SIG-M5 treated with dmso at 0.1 percent for 504 hours (cell line): Measurements from ENCODE around the gene PSRC1.
A peak's percentile ranks its signal among the peaks of the same experiment; 100 is the strongest.
"Not testable (repeated sequence)": the region's sequence is repeated elsewhere in the genome, so short reads cannot be mapped to it uniquely, and the experiment has no call there.

Experiments
- DNase-seq: peaks from one replicate; lab custom pipeline; 2025; ENCODE audit not compliant: unreplicated experiment; lab: John Stamatoyannopoulos, UW

PSRC1 gene

DNA sequence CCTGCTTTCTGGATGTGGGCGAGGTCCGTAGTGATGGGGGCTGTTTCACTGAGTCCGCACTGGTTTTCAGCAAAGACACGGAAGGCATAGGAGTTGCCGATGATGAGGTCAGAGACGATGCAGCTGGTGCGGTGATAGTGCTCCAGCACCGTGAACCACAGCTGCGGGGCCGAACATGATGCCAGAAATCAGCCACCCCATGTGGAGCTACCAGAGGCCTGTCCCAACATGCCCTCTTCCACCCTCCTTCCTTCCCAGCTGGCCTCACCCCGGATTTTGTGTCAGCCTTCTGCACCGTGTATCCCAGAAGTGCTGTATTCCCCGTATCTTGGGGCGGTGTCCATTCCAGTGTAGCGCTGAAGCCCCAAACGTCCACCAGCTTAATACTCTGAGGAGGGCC lies 13.8 kb upstream of the PSRC1 start:
- DNase-seq, result no peak

DNA sequence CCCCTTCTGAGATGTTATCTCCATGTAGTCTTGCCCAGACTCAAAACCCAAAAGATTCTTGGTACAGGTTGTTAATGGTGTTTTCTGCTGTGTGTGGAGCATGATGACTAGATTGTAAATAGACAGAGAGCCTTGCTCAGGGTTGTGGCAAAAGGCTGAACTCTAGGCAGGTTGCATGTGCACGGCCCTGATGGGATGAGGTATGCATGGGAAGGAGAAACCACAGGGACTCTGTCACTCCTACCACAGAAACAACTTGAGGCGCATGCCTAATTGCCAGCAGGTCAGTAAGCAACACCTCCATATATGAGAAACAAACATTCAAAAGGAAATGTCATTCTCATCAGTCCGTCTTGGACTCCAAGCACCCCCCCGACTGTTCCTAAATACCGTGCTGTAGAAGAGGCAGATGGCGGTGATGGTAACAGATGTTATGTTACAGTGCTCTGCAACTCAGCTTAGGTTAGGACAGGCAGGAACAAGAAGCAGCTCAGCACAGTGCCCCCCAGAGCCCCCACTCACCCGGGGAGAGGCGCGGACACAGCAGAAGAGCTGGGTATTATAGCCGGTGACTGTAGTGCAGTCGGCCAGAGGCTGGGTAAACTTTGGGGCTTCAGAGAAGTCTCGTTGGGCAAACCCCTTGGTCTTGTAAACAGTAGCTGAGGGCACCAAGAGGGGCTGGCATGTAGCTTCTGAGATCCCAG lies 12.9 kb upstream of the PSRC1 start:
- no peak for DNase-seq

DNA sequence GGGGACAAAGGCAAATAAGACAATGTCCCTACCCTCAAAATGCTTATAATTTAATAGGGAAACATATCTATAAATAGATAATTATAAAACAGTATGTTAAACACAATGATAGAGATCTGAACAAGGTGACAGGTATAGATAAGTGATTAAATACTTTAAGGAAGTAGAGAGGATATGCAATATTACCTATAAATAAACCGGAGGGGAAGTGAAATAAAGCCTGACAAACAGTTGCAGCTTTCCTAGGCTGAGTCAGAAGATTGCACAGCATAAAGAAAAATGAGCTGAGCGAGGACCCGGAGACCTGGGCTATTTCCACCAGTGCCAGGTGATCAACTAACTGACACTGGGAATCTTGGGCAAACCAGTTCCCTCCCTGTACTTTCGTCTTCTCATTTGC lies 11.5 kb upstream of the PSRC1 start:
- DNase-seq, result peak; percentile 65

DNA sequence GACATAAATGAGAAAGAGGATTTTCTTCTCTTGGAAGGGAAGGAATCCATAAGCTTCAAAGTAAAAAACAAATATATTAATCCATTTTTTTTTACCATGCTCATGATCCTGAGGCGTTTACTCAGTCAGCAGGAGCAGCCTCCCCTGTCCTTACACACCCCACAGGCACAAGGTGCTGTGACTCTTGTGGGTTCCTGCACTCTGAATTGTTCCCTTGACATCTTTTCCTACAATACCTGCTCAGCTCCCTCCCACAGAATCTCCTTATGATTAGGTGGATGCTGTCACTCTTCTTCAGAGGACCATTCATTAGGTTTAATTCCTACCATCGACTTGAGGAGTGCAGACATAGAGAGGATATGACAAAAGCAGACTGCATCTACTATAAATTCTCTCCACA lies 10.1 kb upstream of the PSRC1 start:
- DNase-seq, result no peak

DNA sequence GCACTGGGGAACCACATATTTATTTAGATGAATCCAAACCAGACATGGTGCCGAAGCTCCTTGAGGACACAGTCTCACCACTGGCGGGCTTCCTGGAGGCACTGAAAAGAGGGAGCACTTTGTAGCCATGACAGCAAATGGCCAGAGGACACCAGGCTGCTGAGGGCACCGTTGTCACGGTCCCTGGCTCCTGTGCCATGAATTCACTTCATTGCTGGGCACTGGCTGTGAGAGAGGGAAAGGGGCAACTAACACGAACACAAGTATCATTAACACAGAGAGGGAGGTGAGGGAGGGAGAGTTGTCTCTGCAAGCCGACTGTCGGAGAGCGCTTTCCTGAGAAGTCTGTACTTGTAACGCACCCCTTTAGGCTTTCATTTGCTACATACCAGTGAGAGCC lies 9.4 kb upstream of the PSRC1 start:
- DNase-seq, result no peak

DNA sequence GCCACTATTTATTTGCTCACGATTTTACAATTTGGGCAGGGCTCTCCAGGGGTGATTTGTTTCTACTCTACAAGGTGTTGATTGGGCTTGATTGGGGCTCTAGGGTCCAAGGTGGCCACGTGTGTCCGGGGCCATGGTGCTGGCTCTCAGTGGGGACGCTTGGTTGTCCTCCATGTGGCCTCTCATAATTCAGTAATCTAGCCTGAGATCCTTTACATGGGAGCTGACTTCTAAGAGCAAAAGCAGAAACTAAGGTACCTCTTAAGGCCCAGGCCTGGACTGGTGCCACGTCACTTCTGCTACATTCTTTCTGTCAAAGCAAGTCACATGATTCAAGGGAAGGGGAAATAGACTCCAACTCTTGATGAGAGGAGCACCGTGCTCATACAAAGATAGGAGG lies 8.1 kb upstream of the PSRC1 start:
- peak; percentile 77 for DNase-seq

DNA sequence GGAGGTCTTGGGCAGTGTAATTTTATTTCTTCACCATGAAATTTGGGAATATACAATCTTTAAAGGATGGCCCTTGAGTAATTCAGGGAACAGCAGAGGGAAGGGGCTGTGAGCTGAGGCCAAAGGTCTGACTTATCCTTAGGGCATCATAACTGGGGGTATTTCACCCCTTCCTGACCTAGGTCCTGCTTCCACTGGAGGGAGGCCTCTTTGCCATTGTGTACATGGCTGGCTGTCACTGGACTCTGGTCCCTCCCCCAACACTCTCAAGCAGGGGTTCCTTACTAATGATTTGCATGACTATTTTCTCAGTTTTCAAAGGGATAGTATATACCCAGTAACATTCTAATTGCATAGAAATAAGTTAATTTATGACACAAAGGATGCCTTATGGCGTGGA lies 7.2 kb upstream of the PSRC1 start:
- no peak for DNase-seq

DNA sequence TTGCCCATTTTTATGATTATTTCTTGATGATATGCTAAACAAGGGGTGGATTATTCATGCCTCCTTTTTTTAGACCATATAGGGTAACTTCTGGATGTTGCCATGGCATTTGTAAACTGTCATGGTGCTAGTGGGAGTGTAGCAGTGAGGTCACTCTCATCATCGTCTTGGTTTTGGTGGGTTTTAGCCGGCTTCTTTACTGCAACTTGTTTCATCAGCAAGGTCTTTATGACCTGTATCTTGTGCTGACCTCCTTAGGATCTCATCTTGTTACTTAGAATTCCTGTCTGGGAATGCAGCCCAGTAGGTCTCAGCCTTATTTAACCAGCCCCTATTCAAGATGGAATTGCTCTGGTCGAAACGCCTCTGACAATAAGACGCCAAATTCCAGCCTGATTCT lies 3.8 kb upstream of the PSRC1 start:
- DNase-seq, result not testable (repeated sequence)

DNA sequence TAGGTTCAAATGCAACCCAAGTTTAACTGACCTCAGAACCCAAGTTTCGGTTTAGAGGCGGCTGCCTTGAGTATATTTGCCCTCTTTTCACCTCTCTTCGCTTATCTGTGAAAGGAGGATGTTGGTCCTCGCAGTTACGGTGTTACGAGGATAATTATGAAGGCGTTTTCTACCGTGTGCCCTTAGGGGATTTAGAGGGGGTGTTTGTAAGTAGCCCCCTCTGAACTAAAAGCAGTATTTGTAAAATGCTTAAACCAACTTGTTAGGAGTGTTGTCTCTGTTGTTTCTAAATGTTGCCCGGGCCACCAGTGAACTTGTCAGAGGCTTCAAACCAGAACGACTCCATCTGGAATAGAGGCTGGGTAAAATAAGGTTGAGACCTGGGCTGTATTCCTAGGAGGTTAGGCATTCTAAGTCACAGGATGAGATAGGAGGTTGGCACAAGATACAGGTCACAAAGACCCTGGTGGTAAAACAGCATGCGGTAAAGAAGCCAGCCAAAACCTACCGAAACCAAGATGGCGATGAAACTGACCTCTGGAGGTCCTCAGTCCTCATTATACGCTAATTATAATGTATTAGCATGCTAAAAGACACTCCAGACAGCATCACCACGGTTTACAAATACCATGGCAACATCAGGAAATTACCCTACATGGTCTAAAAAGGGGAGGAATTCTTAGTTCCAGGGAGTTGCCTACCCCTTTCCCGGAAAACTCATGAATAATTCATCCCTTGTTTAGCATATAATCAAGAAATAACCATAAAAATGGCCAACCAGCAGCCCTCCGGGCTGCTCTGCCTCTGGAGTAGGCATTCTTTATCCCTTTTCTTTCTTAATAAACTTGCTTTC lies 1.0 kb upstream of the PSRC1 start:
- no peak for DNase-seq

DNA sequence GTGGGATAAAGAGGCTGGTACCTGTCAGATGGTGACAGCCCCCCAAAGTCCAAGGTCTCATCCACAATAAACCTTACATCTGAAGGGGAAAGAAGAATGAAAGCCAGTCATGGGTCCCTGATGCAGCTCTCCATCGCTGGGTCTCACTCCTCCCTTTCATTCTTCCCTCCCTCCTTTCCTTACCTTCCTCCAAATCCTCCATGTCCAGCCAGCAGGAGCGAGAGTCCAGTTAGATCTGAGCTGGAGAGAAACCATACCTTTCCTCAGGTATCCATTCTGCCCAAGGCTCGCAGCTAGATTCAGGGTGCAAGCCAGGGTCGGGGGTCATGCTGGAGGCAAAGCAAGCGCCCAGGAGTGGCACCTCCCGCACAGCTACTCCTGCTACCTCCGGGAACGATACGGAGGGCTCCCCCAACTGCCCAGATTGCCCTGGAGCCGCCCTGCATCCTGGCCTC lies 421 bp downstream of the PSRC1 start:
- no peak for DNase-seq

DNA sequence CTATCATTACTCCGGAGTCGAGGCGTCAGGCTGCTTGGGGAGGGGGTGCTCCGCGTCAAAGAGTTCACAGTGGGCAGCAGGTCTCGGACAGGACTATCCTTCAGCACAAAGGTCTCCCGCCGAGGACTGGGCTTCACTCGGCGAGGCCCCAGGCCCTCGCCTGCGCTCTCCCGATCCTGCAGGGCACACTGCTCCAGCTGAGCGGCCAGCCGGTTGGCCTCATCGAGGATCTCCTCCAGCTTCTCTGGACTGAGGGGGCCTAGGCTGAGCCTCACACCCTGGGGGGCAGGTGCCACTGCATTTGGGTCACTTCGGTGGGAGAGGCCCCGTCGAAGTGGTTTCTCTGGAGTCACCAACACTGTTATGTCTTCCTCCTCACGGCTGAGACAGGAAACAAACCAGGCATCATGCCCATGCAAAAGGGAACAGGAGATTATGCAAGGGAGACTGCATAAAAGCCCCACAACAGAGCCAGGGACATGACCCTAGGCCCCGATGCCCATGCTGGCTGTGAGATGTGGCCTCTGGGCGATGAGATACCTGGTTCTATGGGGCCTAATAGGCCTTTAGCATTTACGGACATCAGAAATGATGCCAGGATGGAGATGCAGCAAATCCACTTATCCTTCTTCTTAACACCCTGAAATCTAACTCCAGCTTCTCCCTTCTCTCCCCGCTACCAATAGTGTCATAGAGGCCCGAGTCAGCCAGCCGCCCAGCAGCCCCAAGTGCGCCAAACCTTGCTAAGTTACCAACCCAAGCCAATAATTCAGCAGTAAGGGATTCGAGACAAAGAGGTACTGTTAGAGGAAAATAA lies 1.1 kb downstream of the PSRC1 start:
- DNase-seq, result peak; percentile 67

DNA sequence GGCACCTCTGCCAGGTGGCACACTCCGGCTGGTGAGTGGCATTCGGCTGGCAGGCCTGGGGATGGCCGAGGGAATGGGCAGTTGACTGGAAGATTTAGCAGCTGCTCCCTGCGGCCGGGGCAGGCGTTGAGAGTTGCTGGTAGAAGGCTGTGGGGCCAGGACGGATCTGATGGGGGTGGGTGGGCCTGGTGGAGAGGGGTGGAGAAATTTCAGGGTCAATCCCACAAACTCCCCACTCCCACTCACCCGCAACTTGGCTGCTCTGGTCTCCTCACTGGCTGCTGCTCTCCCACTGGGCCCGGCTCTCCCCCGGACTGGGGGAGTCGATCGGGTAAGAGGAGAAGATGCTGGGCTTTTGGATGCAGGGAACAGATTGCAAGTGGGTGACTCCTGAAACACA lies 2.1 kb downstream of the PSRC1 start:
- DNase-seq, result no peak

DNA sequence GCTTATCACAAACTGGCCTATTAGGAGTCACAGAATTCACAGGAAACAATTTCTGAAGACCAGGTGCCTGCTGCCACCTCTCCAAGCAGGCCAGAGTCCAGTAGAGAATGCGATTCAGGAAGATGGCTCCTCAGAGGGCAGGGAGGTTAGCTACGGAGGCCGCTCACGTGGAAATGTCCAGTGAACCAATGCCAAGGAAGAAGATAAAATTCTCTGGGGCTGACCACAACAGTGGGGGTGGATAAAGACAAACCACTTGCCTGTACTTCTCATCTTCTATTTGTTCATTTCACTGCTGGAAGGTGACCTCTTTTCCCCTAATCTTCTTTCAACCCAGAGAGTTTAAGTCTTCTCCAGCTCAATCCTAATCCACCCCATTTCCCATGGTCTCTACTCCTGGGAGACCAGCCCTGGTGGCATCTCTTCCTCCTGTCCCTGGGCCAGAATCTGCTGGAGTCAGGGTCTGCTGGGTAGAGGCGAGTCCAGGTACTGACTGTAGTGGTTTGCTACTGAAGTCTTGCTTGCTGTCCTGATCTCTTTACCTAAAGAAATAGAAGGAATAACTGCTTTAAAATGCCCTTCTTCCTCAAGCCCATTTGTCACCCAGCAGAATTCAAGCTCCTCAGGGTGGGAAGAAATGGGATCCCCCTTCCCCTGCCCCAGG lies 3.2 kb downstream of the PSRC1 start:
- DNase-seq, result no peak

DNA sequence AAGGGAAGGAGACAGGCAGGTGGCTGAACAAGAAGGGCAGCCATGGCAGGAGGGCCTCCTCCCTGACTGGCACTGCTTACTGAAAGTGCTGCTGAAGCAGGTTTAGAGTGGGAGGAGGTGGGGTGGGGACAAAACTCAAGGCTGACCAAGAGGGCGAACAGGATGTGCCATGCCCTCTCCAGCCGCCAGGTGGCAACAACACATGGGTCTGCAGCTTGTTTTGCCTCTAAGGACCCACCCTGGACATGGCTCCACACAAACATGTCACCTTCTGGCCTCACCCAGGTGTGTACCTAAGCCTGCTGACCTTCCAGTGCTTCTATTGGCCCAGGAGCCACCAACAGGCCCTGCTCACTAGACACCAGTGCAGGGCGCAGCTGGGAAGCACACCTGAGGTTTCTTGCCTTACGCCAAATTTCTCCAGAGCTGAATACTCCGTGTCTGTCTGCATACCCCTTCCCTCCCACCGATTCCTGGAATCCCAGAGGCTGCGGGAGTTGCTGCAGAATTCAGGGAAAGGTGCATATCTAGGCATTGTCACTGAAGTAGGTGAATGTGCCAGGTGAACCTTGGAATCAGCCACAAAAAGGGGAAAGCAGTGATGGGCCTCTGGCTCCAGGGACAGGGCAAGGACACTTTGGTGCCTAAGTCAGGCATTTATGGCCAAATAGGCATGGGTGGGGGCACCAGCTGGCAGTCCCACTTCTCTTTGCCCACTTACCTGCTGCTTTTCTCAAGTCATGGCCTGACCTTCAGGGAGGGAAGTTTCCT lies 5.3 kb downstream of the PSRC1 start:
- peak; percentile 56 for DNase-seq

DNA sequence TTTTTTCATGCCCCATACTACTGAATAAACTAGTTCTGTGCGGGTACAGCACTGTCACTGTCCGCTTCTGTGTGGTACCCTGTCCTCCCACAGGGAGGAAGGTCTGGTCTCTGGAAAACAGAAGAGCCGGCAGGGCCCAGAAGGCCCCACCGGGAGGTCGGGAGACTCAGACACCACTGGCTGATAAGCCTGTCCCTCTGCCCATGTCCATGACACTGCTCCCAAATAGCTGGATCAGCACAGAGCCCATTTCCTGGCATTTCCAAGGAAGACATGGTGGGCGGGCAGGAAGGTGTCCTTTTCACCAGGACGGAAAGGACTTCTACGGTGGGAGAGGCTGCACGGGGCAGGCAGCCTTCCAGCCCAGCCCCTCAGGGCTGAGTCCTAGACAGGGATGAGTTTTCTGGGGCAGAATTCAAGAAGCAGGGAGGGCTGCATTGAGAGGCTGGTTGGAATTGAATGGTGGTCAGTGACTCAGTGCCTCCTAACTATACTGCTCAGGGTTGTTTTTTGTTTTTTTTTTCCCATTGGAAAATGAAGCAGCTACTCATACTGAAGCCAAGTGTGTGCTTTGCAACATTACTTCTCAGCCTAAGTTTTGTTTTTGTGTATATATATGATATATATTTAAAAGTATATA lies 7.1 kb downstream of the PSRC1 start:
- no peak for DNase-seq

DNA sequence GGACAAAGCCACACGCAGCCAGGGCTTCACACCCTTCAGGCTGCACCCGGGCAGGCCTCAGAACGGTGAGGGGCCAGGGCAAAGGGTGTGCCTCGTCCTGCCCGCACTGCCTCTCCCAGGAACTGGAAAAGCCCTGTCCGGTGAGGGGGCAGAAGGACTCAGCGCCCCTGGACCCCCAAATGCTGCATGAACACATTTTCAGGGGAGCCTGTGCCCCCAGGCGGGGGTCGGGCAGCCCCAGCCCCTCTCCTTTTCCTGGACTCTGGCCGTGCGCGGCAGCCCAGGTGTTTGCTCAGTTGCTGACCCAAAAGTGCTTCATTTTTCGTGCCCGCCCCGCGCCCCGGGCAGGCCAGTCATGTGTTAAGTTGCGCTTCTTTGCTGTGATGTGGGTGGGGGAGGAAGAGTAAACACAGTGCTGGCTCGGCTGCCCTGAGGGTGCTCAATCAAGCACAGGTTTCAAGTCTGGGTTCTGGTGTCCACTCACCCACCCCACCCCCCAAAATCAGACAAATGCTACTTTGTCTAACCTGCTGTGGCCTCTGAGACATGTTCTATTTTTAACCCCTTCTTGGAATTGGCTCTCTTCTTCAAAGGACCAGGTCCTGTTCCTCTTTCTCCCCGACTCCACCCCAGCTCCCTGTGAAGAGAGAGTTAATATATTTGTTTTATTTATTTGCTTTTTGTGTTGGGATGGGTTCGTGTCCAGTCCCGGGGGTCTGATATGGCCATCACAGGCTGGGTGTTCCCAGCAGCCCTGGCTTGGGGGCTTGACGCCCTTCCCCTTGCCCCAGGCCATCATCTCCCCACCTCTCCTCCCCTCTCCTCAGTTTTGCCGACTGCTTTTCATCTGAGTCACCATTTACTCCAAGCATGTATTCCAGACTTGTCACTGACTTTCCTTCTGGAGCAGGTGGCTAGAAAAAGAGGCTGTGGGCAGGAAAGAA lies 8.1 kb downstream of the PSRC1 start:
- peak; percentile 66 for DNase-seq

DNA sequence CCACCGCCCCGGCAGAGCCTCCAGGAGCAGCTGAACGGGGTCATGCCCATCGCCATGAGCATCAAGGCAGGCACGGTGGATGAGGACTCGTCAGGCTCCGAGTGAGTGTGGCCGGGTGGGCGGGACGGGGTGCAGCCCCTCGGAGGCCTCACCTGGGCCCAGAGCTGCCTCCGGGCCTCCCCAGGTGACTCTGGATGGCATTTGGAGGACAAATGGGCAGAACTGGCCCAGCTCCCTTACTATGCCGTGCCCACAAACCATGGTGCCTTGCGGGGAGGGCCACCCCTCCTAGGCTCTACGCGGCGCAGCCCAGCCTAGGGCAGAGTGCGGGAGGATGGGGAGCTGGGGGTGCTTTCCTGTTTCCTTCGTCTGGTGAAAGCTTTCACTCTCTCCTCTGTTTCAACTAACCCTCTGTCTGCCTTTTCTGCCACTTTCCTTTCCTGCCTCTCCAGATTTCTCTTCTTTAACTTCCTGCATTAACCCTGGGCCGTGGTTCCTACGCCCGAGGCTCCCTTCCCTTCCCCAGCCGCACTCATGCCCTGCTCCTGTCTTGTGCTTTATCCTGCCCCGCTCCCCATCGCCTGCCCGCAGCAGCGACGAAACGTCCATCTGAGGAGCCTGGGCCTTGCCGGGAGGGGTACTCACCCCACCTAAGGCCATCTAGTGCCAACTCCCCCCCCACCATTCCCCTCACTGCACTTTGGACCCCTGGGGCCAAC lies 9.2 kb downstream of the PSRC1 start:
- DNase-seq, result no peak
